ENCODE data around the gene AKAIN1. TPM values are rescaled to one million over a fixed set of nuclear protein-coding genes. Genes with fewer than 3 reads are reported as not detected.

AKAIN1 gene
- total RNA-seq, 2 experiments from 2014 or later, result not detected

DNA sequence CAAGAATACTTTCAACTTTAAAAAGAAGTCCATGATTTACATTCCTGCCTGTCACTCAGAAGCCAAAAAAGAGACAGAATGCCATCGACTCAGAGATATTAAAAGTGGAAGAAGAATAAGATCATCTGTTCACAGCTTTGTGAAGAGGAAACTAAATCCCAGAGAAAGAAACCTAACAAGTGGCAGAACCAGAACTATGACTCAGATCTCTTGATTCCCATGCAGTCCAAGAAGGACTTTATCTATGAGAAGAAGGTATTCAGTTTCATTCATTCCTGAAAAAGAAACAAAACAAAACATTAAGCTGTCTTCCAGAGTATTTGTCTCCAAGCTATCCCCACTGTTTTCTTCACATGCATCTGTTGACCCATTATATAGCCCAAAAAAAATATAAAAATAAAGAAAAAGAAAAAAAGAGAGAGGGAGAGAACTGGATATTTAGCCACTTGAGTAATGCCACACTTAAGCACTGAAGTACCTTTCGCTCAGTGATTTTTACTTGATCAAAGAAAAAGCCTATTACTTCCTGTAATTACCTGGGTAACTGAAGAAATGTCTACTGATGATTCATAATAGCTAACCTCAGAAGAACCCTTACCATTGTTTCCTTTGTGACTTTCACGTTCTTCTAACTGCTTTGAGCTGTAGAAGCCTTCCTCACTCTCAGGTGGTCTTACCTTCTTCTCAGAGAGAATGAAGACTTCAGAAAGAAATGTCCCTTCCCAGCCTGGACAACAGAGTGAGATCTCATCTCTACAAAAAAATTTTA, 17.7 kb upstream of the AKAIN1 start:
- no peak overlapping the region for H3K4me3 ChIP-seq (ENCODE audit: low read length)
- ATAC-seq (ENCODE audit: poor library complexity) (peak; percentile 46), DNase-seq (peak in 1 of 14 experiments; percentile 21)
- Mint-ChIP-seq H3K36me3 (ENCODE audit: low read depth) (no peaks in the 10 kb centered on the region), H3K27me3 (peaks cover 7% of the 10 kb centered on the region), H3K4me1 (ENCODE audit: low read depth) (peaks cover 22% of the 10 kb centered on the region), H3K4me3 (no peak overlapping the region), H3K9me3 (no peaks in the 10 kb centered on the region), H3K27ac (no peak overlapping the region)
- H3K9me3 ChIP-seq (ENCODE audit: control insufficient read depth in 1 of 2, insufficient read depth in 1 of 2, low read length in 2 of 2), result no peaks in the 10 kb centered on the region
- ChIA-PET CTCF (interaction anchor here (1.3 to 1.4 kb wide), 2 partner anchors 10 to 23 kb away, joined by 3 to 4 read pairs; no protein-coding TSS in a partner anchor), POLR2A (interaction anchor here (1.8 to 1.9 kb wide), 2 partner anchors 23 to 80 kb away, joined by 9 to 11 read pairs; partner anchors contain the start of gene ZBTB14)
- H3K27me3 ChIP-seq (ENCODE audit: control insufficient read depth in 1 of 2, insufficient read depth in 2 of 2, low read length in 2 of 2), result no peaks in the 10 kb centered on the region
- intact Hi-C loops (cut with DNase I, micrococcal nuclease), result no loop called here
- H3K4me1 ChIP-seq (ENCODE audit: insufficient read depth, low read length), result no peaks in the 10 kb centered on the region
- H3K27ac ChIP-seq (ENCODE audit: low read depth in 1 of 2, low read length in 2 of 2), result no peak overlapping the region
- TF ChIP-seq CTCF (IDR thresholded peaks at IDR 0.05), result no peak
- H3K36me3 ChIP-seq (ENCODE audit: insufficient read depth, low read length), result no peaks in the 10 kb centered on the region

DNA sequence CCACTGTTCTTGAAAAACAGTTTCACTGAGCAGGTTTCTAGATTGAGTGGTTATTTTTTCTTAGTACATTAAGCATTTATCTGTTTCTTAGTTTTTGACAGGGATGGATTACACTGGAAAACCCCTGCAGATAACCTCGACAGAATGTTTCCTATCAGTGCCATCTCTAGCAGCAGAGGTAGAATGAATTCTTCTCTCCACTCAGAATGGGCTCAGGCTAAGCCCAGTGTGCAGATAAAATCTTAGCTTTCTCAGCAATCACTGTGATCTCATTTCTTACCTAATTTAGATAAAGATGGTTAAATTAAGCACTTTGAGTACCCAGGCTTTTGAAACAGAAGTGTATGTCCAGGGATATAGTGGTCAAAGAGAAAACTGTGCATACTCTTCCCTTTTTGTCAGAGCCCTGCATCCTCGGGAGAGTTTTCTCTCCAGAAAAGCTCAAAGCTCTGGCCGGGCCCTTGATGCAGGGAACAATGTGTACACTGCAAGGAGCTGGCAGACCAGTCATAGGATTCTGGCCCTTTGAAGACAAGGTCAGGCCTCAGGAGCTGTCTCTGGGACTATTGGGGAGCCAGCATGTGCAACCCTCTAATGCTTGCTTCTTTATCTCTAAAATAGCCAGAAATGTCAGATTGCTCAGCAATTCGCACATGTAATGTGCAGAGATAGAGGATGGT, 10.6 kb upstream of the AKAIN1 start:
- CTCF ChIA-PET, result interaction anchor here (1.0 kb wide), 1 partner anchor 29 kb away, joined by 3 read pairs; no protein-coding TSS in a partner anchor
- POLR2A ChIA-PET, result no interaction called here
- ATAC-seq (ENCODE audit: poor library complexity), result no peak

GRCh38 chr18:5198311-5198710, 1.3 kb upstream of the AKAIN1 start:
- no peak for TF ChIP-seq CTCF (IDR thresholded peaks at IDR 0.05)
- H3K36me3 Mint-ChIP-seq (ENCODE audit: low read depth), result no peaks in the 10 kb centered on the region
- H3K27ac Mint-ChIP-seq, result no peak overlapping the region
- intact Hi-C loops (cut with DNase I, micrococcal nuclease), result no loop called here
- Histone ChIP-seq H3K27me3 (ENCODE audit: control insufficient read depth in 1 of 2, insufficient read depth in 2 of 2, low read length in 2 of 2) (peaks cover 29 to 38% of the 10 kb centered on the region in 2 experiments), H3K4me1 (ENCODE audit: insufficient read depth, low read length) (peaks cover 15% of the 10 kb centered on the region), H3K36me3 (ENCODE audit: insufficient read depth, low read length) (no peaks in the 10 kb centered on the region), H3K4me3 (ENCODE audit: low read length) (no peak overlapping the region), H3K27ac (ENCODE audit: low read depth in 1 of 2, low read length in 2 of 2) (no peak overlapping the region), H3K9me3 (ENCODE audit: control insufficient read depth in 1 of 2, insufficient read depth in 1 of 2, low read length in 2 of 2) (peaks cover 0 to 20% of the 10 kb centered on the region in 2 experiments)
- no peak overlapping the region for H3K4me3 Mint-ChIP-seq
- no peaks in the 10 kb centered on the region for H3K9me3 Mint-ChIP-seq
- ATAC-seq (ENCODE audit: poor library complexity), result no peak
- peaks cover 69% of the 10 kb centered on the region for H3K27me3 Mint-ChIP-seq
- ChIA-PET POLR2A (interaction anchor here (1.3 kb wide), 1 partner anchor 19 kb away, joined by 4 read pairs; no protein-coding TSS in a partner anchor), CTCF (no interaction called here)
- DNase-seq, result no peak
- H3K4me1 Mint-ChIP-seq (ENCODE audit: low read depth), result peaks cover 13% of the 10 kb centered on the region

More for the DNA sequence above, 10.6 kb upstream of the AKAIN1 start:
- Histone ChIP-seq H3K27ac (ENCODE audit: low read depth in 1 of 2, low read length in 2 of 2) (no peak overlapping the region), H3K9me3 (ENCODE audit: control insufficient read depth in 1 of 2, insufficient read depth in 1 of 2, low read length in 2 of 2) (no peaks in the 10 kb centered on the region), H3K4me3 (ENCODE audit: low read length) (no peak overlapping the region), H3K27me3 (ENCODE audit: control insufficient read depth in 1 of 2, insufficient read depth in 2 of 2, low read length in 2 of 2) (no peaks in the 10 kb centered on the region), H3K36me3 (ENCODE audit: insufficient read depth, low read length) (no peaks in the 10 kb centered on the region), H3K4me1 (ENCODE audit: insufficient read depth, low read length) (no peaks in the 10 kb centered on the region)
- TF ChIP-seq CTCF (IDR thresholded peaks at IDR 0.05), result no peak
- Mint-ChIP-seq H3K36me3 (ENCODE audit: low read depth) (no peaks in the 10 kb centered on the region), H3K4me1 (ENCODE audit: low read depth) (peaks cover 13% of the 10 kb centered on the region), H3K4me3 (no peak overlapping the region), H3K27ac (no peak overlapping the region), H3K27me3 (no peaks in the 10 kb centered on the region), H3K9me3 (no peaks in the 10 kb centered on the region)
- DNase-seq, result no peak
- intact Hi-C loops (cut with DNase I, micrococcal nuclease), result no loop called here

All from CD4-positive, alpha-beta T cell (primary cell).